Vagina (tissue), 2 donors: ENCODE results near the gene ZBED1. TPM values are rescaled to one million over a fixed set of nuclear protein-coding genes. Genes with fewer than 3 reads are reported as not detected.
"Not testable (repeated sequence)": the region's sequence is repeated elsewhere in the genome, so short reads cannot be mapped to it uniquely, and the experiment has no call there.

Source experiments
- DNase-seq, 2 donors: peaks; one replicate each; pipeline ENCODE4 v3.0.0-alpha.2; 2017; ENCODE audit errors: extremely low spot score in 2 of 2
- H3K27ac ChIP-seq: fragments of 200-600 bp; sonication (generic); one replicate; pipeline ENCODE4 v1.5.1; 2019
- H3K27me3 ChIP-seq: fragments of 200-600 bp; sonication (generic); one replicate; pipeline ENCODE4 v1.5.1; 2019
- H3K36me3 ChIP-seq, 2 donors: fragments of 200-600 bp; sonication (generic); one replicate each; pipeline ENCODE4 v1.5.1; 2017 to 2019
- H3K4me1 ChIP-seq: fragments of 200-600 bp; sonication (generic); one replicate; pipeline ENCODE4 v1.5.1; 2019
- H3K4me3 ChIP-seq, 2 donors: fragments of 200-600 bp; sonication (generic); 1 replicate in 1 of 2; 2 replicates in 1 of 2; pipeline ENCODE4 v1.5.1; 2016 to 2019
- H3K9me3 ChIP-seq: fragments of 200-600 bp; sonication (generic); one replicate; pipeline ENCODE4 v1.5.1; 2019
- POLR2A ChIP-seq, 2 donors: fragments of 450-650 bp; IDR thresholded peaks; one replicate each; pipeline ENCODE4 v1.6.1; 2017; ENCODE audit warnings: antibody characterized with exemption in 2 of 2, mild to moderate bottlenecking in 2 of 2, moderate library complexity in 2 of 2
- POLR2AphosphoS5 ChIP-seq, 2 donors: sonication (generic); formaldehyde crosslinking; IDR thresholded peaks; one replicate each; pipeline ENCODE4 v1.9.0; 2017; ENCODE audit warnings: antibody characterized with exemption in 2 of 2, mild to moderate bottlenecking in 2 of 2, low read depth in 1 of 2; ENCODE audit not compliant: insufficient read depth in 1 of 2
- intact Hi-C: fragments of 100-400 bp; cut with DNase I; formaldehyde crosslinking; loops from one replicate; pipeline ENCODE4 v1.15.1; 2023
- total RNA-seq: library from RNA; depleted of rRNA; stranded (reverse); fragments of >200 nt; gene quantifications from one replicate; pipeline ENCODE4 v1.2.3, GENCODE V29; 2016
- TF ChIP-seq, protein P1 (sequence below), 3 experiments: fragments of 450-650 bp in 2 of 3; fragments of 200-600 bp in 1 of 3; sonication (generic) in 1 of 3; IDR thresholded peaks; one replicate each; pipeline ENCODE4 v1.5.1; 2017 to 2019; ENCODE audit warnings: antibody characterized with exemption in 3 of 3, mild to moderate bottlenecking in 2 of 3, moderate library complexity in 2 of 3

Gene ZBED1
- total RNA-seq, 1 donor from 2014 or later, result 32.7 TPM

DNA sequence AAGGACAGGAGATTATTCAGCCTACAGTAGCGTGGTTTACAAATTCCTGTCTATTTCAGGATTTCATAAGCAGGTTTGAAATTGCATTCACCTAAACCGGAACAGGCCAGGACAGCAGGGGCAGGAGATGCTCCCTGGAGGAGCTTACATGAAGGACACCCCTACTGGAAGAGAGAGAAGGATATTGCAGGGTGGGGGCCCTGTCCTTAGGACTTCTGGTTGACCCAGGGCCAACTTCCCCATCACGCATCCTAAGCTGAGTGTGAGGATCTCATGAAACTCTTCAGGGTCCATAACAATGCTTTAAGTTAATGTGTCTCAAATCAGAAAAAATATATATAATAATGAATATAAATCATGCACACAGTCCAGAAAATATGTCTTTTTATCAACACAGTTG lies 6.4 kb upstream of the ZBED1 start:
- intact Hi-C loops, result no loop called here
- Histone ChIP-seq H3K4me3 (no peak overlapping the region), H3K9me3 (no peaks in the 10 kb centered on the region)

GRCh38 chrX:2505341-2505740 lies 4.6 kb upstream of the ZBED1 start:
- intact Hi-C loops, H3K27ac ChIP-seq: not testable (repeated sequence)

More for the DNA sequence above, 6.4 kb upstream of the ZBED1 start:
- H3K4me1 ChIP-seq, result no peaks in the 10 kb centered on the region
- H3K27me3 ChIP-seq, result no peaks in the 10 kb centered on the region
- no peak overlapping the region for H3K27ac ChIP-seq
- DNase-seq, result no peak
- TF ChIP-seq POLR2A (IDR thresholded peaks at IDR 0.05) (no peak), POLR2AphosphoS5 (IDR thresholded peaks at IDR 0.05; ENCODE audit: insufficient read depth in 1 of 2, low read depth in 1 of 2) (no peak)
- TF ChIP-seq, protein P1, sequence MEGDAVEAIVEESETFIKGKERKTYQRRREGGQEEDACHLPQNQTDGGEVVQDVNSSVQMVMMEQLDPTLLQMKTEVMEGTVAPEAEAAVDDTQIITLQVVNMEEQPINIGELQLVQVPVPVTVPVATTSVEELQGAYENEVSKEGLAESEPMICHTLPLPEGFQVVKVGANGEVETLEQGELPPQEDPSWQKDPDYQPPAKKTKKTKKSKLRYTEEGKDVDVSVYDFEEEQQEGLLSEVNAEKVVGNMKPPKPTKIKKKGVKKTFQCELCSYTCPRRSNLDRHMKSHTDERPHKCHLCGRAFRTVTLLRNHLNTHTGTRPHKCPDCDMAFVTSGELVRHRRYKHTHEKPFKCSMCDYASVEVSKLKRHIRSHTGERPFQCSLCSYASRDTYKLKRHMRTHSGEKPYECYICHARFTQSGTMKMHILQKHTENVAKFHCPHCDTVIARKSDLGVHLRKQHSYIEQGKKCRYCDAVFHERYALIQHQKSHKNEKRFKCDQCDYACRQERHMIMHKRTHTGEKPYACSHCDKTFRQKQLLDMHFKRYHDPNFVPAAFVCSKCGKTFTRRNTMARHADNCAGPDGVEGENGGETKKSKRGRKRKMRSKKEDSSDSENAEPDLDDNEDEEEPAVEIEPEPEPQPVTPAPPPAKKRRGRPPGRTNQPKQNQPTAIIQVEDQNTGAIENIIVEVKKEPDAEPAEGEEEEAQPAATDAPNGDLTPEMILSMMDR (IDR thresholded peaks at IDR 0.05), result no peak
- H3K36me3 ChIP-seq, result no peaks in the 10 kb centered on the region

GRCh38 chrX:2504706-2505332 lies 4.0 kb upstream of the ZBED1 start:
- Histone ChIP-seq H3K36me3 (no peaks in the 10 kb centered on the region), H3K27ac (no peak overlapping the region), H3K9me3 (no peaks in the 10 kb centered on the region), H3K4me3 (no peak overlapping the region), H3K27me3 (no peaks in the 10 kb centered on the region), H3K4me1 (peaks cover 2% of the 10 kb centered on the region)
- no peak for DNase-seq
- intact Hi-C loops, result no loop called here
- TF ChIP-seq POLR2AphosphoS5 (IDR thresholded peaks at IDR 0.05; ENCODE audit: insufficient read depth in 1 of 2, low read depth in 1 of 2), result no peak
- no peak for TF ChIP-seq POLR2A (IDR thresholded peaks at IDR 0.05)
- TF ChIP-seq, protein P1 (IDR thresholded peaks at IDR 0.05), result no peak

More at GRCh38 chrX:2505341-2505740, 4.6 kb upstream of the ZBED1 start:
- not testable (repeated sequence) for H3K27me3 ChIP-seq, H3K4me3 ChIP-seq, H3K36me3 ChIP-seq, H3K9me3 ChIP-seq, DNase-seq, H3K4me1 ChIP-seq

DNA sequence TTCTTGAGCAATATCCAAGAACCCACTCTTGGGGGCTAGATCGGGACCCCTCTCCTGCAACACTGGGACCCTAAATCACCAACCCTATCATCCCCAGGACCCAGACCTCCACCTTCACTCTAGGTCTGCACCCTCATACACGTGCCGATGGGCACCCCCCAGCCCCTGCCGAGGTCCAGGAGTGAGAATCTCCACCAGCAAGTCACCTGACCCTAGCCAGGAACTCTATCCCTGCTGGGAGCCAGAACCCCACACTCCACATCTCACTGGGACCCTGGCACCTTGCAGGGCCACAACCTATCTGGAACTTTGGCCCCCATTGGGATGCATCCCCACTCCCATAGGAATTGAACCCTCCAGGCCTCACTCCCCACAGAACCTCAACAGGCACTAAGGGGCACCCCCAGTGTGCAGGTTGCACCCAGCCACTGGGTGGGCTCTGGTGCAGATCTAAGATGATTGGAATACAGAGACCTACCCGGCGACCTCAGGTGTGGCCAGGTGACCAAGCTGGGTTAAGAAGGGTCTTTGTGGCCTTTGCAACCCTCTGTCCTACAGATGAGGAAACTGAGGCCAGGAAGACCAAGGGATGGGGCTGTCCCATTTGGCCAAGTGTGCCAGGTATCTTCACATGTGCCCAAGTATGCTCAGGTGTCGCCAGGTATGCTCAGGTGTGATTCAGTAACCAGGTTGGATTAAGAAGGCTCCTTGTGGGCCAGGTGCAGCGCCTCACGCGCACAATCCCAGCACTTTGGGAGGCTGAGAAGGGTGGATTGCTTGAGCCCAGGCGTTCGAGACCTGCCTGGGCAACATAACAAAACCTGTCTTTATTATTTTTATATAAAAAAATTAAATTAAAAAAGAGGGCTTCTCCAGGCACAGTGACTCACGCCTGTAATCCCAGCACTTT lies 3.1 kb upstream of the ZBED1 start:
- Histone ChIP-seq H3K4me1 (peaks cover 12% of the 10 kb centered on the region), H3K27ac (no peak overlapping the region), H3K36me3 (no peaks in the 10 kb centered on the region), H3K27me3 (no peaks in the 10 kb centered on the region), H3K4me3 (no peak overlapping the region), H3K9me3 (no peaks in the 10 kb centered on the region)
- no peak for DNase-seq
- intact Hi-C loops, result no loop called here
- TF ChIP-seq, protein P1 (IDR thresholded peaks at IDR 0.05), result no peak
- TF ChIP-seq POLR2AphosphoS5 (IDR thresholded peaks at IDR 0.05; ENCODE audit: insufficient read depth in 1 of 2, low read depth in 1 of 2) (no peak), POLR2A (IDR thresholded peaks at IDR 0.05) (no peak)

GRCh38 chrX:2502668-2503519 lies 2.1 kb upstream of the ZBED1 start:
- H3K36me3 ChIP-seq, result no peaks in the 10 kb centered on the region
- no peak for DNase-seq
- no peaks in the 10 kb centered on the region for H3K27me3 ChIP-seq
- no peak overlapping the region for H3K4me3 ChIP-seq
- H3K27ac ChIP-seq, result no peak overlapping the region
- H3K4me1 ChIP-seq, result peaks cover 22% of the 10 kb centered on the region
- TF ChIP-seq POLR2AphosphoS5 (IDR thresholded peaks at IDR 0.05; ENCODE audit: insufficient read depth in 1 of 2, low read depth in 1 of 2), result no peak
- TF ChIP-seq, protein P1 (IDR thresholded peaks at IDR 0.05), result no peak
- TF ChIP-seq POLR2A (IDR thresholded peaks at IDR 0.05), result no peak
- H3K9me3 ChIP-seq, result no peaks in the 10 kb centered on the region
- intact Hi-C loops, result no loop called here
